LNCaP clone FGC (cell line): ENCODE measurements around the gene IRF2BP2.

ENCODE experiments used
- DNase-seq: peaks from one replicate; pipeline ENCODE4 v3.0.0-alpha.2; 2011; ENCODE audit warnings: low read depth
- H3K4me3 ChIP-seq: 2 replicates; pipeline ENCODE4 v1.5.1; 2011; ENCODE audit warnings: mild to moderate bottlenecking, low read depth, low read length, control low read depth
- TF ChIP-seq, protein P1 (sequence below): IDR thresholded peaks from 2 replicates; pipeline ENCODE4 v1.5.1; 2012; ENCODE audit warnings: mild to moderate bottlenecking; ENCODE audit not compliant: control insufficient read depth, insufficient read depth; ENCODE audit errors: extremely low read depth

Gene IRF2BP2

DNA sequence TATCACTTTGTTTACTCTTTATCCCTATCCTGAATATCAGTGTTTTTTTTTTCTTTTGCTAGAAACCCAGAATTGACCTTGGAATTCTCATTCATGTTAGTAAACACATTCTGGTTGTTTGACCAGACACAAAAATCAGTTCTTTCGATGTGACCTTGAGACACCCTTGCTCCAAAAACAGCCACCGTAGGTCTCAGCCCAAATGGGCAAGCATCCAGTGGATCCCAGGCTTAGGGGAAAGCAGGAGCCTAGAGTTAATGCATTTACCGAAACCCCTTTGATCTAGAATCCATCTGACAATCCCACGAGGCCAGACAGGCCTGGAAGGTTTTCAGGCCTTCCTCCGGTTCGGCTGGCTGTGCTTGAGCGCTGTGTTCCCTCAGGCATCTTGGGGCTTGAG is 47.6 kb downstream of the IRF2BP2 start:
- no peak for DNase-seq
- TF ChIP-seq, protein P1, sequence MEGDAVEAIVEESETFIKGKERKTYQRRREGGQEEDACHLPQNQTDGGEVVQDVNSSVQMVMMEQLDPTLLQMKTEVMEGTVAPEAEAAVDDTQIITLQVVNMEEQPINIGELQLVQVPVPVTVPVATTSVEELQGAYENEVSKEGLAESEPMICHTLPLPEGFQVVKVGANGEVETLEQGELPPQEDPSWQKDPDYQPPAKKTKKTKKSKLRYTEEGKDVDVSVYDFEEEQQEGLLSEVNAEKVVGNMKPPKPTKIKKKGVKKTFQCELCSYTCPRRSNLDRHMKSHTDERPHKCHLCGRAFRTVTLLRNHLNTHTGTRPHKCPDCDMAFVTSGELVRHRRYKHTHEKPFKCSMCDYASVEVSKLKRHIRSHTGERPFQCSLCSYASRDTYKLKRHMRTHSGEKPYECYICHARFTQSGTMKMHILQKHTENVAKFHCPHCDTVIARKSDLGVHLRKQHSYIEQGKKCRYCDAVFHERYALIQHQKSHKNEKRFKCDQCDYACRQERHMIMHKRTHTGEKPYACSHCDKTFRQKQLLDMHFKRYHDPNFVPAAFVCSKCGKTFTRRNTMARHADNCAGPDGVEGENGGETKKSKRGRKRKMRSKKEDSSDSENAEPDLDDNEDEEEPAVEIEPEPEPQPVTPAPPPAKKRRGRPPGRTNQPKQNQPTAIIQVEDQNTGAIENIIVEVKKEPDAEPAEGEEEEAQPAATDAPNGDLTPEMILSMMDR: no peak
- H3K4me3 ChIP-seq: no peak overlapping the region

DNA sequence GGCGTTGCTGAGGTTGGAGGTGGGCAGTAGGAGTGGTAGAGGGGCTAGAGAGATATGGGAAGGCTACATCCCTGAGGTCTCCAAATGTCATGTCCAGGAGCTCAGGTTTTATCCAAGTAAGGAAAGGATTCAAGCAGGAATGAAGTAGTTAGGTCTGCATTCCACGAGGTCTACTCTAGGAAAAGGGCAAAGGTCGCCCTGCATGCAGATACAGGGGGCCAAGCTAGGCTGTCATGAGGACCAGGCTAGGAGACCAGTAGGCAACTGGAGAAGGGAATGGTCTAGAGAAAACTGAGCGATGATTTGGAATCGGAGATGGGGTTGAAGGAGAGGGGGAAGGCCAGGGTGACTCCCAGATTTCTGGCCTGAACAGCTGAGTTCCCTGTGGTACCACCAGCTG is 48.7 kb downstream of the IRF2BP2 start:
- H3K4me3 ChIP-seq: no peak overlapping the region
- DNase-seq: no peak
- TF ChIP-seq, protein P1: no peak

DNA sequence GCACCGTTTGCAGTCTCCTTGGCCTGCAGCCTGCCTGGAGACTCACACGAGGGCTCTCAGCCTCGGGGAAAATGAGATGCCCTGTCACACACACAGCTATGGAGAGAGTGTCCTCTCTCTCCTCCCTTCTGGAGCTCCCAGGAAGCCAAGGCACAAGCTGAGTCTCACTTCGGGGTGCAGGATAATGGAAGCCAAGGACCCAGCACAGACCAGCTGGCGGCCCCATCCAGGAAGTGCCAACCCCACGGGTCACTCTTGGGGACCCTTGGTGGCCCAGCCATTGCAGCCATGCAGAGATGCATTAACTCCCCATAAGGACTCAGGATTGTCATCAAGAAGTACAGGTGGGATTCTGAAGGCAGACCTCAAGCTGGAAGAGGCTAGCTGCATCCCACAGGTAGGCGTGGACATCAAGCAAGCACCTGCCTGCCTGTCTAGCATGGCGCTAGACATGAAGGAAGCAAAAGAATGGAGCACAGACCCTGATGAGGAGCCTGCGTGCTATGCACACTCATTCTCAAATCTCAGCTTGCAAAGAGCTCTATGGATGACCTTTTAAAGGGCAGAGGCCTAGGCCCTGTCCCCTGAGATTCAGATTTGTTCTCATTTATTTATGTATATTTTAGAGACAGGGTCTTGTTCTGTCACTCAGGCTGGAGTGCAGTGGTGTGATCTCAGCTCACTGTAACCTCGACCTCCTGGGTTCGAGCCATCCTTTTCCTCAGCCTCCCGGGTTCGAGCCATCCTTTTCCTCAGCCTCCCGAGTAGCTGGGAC is 49.9 kb downstream of the IRF2BP2 start:
- no peak overlapping the region for H3K4me3 ChIP-seq
- no peak for DNase-seq
- TF ChIP-seq, protein P1: no peak

DNA sequence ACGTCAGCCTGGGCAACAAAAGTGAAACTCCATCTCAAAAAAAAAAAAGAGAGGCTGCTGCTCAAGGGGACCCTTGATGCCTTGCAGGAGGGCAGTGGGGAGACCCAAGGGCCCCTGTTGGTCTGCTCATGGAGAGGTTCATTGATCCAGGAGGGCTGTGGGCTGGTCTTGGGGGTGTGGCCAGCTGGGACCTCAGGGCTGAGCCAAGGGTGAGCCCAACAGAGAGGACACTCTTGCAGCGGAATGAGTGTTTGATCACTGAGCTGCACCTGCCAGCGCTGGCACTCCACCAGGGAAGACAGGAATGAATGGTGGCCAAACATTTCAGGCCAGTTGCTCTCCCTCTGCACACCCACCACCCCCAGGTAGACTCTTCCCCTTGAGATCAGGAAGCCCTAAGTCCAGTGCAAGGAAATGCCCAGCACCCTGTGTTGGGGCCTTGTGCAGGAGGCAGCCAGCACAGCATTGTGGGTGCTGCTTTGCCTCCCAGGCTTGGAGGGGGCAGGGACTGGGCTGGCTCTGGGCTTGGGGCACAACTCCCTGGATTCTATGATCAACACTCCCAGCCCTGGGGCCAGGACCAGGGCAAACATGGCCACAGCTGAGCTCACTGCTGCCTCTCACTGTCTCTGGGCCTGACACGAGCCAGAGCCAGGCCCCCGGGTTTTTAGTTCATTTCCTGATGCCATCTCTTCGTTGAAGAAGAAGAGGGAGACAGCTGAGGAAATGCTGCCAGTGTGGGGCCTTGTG is 50.7 kb downstream of the IRF2BP2 start:
- DNase-seq: no peak
- TF ChIP-seq, protein P1: no peak
- H3K4me3 ChIP-seq: no peak overlapping the region

DNA sequence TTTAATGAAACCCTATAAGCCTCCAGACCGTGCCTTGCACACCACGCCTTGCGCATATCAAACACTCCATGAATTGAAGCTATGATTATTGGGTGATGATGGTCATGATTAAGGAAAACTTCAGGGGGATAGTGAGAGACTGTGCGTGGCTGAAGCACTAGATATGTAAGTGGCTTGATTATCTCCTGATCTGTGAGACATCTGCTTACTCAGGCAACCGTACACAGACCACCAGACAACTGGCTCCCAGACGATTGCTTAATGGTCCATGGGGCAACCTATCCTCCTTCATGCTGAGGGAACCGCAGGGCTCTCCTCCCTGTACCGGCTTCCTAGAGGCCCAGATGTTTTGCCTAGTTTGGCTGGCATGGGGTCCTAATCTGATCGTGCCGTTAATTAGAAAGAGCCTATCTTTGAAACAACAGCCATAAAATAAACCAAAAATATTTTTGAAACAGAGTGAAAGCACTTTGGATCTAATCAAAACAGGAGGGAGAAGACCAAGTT is 51.6 kb downstream of the IRF2BP2 start:
- no peak overlapping the region for H3K4me3 ChIP-seq
- TF ChIP-seq, protein P1: no peak
- DNase-seq: no peak

DNA sequence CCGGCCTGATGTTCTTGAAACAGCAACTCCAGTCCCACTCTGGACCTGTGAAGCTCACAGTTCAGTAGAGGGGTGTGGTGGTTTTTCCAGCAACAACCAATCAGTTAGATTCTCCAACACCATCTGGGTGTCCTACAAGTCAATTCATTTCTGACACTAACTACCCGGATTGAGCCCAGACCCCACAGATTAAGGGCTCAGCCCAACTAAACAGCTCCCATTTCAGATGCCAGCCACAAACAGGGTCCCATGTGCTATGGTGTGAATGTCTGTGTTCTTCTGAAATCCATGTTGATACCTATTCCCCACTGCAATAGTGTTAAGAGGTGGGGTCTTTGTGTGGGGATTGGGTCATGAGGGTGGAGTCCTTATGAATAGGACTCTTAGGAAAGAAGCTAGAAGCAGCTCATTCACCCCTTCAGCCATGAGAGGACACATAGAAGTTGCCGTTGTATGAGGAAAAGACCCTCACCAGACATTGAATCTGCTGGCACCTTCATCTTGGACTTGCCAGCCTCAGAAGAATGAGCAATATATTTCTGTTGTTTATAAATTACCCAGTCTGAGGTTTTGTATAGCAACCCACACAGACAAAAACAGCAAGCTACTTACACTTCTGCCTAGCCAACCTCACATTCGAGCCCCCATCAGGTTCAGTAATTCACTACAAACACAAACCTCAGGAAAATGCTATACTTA is 53.6 kb downstream of the IRF2BP2 start:
- DNase-seq: no peak
- TF ChIP-seq, protein P1: no peak

More for the DNA sequence above, 53.6 kb downstream of the IRF2BP2 start:
- H3K4me3 ChIP-seq: no peak overlapping the region
